ENCODE results near the gene MX2.

The MX2 gene

DNA sequence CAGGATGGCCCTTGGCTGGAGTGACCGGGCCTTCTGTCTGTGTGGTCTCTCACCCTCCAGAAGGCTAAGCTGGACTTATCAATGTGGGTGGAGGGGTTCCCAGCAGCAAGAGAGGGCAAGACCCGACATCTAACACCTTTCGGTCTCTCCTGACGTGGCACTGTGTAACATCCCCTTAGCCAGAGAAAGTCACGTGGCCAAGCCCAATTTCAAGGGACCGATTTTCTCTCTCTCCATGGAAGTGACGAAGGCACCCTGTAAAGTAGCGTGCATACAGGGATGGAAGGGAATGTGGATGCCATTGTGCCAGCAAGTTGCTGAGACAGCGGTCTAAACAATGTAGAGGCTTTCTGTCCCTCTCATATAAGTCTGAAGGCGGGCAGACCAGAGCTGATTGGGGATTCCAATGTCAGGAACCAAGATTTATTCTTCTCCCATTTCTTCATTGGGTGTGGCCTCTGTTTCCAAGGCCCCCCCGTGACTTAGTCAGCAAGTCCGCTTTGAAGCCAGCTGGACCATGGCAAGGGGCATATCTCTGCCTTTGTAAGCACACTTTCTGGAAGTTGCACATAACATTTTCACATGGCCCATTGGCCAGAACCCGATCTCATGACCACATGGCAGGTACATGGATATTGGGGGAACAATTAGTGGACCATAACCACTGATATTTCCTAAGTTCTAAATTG lies 76.7 kb downstream of the MX2 start:
- no peak for DNase-seq (ENCODE audit: low read depth in 2 of 2)

DNA sequence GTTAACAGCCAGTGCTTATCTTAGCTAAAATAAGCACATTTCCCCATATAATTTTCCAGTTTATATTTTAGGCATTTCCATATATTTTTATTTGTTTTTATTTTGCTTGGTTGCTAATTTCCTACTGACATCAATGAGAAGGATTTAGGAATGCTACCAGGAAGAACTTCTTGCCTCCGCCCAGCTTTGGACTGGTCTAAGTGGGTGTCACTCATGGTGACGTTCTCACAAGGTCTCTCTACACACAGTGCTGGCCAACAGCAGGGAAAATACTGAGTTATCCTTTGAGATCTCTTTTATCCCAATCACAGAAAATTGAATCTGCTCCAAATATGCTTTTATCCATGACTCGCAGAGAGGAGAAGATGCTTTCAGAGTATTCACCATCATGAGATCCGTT lies 77.4 kb downstream of the MX2 start:
- no peak for DNase-seq (ENCODE audit: low read depth in 2 of 2)

DNA sequence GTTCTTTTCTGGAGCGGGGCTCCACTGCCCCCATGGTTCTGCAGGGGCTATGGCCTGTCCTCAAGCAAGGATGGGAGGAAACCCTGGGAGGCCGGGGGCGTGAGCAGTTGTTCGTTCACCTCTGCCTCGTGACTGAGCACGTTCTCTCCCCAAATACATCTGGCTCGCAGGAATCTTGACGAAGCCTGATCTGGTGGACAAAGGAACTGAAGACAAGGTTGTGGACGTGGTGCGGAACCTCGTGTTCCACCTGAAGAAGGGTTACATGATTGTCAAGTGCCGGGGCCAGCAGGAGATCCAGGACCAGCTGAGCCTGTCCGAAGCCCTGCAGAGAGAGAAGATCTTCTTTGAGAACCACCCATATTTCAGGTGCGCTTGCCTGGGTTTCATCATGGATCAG lies 79.7 kb downstream of the MX2 start:
- no peak for DNase-seq (ENCODE audit: low read depth in 2 of 2)

DNA sequence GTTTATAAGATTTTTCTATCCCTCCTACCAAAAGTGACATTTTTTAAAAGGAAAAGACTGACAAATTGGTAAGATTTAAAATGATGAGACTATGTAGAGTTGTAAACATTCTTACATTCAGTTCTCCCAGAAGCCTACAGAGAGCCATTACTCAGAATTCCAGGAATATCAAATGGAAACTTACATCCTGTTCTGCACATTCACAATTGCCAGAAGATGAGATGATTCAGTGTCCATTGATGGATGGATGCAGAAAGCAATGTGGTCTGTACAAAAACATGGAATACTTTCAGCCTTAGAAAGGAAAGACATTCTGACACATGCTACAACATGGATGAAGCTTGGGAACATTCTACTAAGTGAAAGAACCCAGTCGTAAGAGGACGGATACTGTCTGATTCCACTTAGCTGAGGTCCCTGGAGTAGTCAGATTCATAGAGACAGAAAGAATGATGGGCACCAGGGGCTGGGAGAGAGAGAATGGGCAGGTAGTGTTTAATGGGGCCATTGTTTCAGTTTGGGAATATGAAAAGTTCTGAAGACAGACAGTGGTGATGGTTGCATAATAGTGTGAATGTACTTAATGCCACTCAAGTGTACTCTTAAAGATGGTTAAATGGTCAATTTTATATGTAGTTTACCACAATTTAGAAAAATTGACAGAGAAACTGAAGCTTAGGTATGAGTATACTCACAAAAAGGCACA lies 80.8 kb downstream of the MX2 start:
- DNase-seq (ENCODE audit: low read depth in 2 of 2) = no peak

DNA sequence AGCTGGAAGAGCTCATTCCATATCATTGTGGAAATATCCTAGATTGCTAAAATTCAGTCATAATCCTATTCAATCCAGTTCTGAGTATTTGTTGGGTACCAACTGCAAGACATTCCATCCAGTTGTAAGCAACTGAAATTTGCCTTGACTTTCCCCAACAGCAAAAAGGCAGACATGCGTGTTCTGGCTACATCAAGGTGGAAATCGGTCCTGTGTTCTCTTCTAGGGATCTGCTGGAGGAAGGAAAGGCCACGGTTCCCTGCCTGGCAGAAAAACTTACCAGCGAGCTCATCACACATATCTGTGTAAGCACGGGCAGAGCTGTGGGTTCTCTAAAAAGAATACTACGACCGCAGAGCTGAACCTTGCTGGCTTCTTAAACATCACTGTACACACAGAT lies 81.7 kb downstream of the MX2 start:
- no peak for DNase-seq (ENCODE audit: low read depth in 2 of 2)

DNA sequence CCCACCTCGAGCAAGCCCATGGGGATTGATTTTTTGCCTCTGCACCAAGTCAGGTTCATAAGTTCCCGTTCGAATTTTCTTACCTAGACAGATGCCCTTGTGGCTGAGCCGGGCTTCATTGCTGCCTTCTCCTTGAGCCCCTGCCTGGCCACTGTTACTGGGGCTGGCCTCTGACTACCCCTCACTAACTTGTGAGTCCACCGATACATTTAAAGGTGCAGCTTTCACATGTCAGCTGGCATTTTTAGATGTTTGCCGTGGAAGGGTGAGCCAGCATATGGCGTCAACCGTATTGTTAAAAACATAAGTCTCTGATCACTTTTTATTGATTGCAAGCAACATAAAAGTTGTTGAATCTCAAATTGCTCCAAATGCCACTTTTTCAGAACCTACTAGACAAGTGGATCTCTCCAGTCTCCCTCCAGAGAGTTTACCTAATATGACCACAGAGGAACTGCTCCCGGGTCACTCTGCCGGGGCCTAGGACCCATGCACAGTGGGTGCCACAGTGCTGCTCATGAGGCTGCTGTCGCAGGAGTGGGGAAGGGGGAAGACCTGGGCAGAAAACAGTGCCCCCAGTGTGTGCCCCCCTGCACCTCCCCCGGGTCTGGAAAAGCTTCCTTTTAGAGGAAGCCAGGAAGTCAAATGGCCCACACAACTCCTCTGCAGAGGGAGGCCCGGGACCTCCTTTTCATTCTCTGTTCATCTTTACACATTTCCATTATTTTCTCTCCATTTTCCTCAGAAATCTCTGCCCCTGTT lies 83.1 kb downstream of the MX2 start:
- DNase-seq (ENCODE audit: low read depth in 2 of 2) = no peak

DNA sequence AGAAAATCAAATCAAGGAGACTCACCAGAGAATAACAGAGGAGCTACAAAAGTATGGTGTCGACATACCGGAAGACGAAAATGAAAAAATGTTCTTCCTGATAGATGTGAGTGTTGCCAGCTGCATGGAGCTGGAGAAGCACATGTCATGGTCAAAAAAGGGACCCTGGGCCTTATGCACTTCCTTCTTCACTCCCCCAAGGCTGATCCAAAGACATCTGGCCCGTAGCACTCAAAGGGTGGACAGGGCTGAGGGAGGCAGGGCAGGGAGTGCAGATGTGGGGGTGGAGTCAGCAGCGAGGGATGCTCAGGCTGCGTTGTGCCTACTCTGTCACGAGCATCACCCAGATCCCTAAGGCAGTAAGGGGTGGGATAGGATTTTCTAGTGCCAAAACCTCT lies 83.6 kb downstream of the MX2 start:
- no peak for DNase-seq (ENCODE audit: low read depth in 2 of 2)

DNA sequence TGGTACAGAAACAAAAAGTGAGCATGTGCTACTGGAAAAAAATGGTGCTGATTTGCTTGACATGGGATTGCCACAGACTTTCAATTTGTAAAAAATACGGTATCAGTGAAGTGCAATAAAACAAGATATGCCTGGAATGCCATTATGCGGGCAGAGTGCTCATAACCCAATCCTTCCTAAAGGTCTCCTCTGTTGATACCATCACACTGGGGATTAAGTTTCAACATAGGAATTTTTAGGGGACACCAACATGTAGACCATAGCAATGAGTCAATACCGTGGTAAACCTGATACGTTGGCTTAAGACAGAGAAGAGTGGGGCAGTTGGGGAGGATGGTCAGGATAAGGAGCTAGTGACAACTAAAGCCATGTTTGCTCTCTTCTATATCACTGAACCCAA lies 84.8 kb downstream of the MX2 start:
- no peak for DNase-seq (ENCODE audit: low read depth in 2 of 2)

DNA sequence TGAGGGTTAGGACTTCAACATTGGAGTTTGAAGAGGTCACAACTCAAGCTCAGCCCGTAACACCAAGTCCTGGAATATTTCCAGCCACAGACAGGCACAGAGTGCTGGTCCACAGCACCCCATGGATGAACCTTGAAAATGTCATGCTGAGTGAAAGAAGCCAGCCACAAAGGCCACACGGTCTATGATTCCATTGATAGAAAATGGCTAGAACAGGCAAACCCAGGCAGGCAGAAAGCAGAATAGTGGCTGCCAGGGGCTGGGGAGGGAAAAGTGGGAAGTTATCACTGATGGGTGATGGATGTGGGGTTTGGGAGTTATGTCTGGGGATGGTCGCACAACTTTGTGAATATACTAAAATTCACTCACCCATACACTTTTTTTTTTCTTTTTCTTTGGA lies 85.5 kb downstream of the MX2 start:
- no peak for DNase-seq (ENCODE audit: low read depth in 2 of 2)

DNA sequence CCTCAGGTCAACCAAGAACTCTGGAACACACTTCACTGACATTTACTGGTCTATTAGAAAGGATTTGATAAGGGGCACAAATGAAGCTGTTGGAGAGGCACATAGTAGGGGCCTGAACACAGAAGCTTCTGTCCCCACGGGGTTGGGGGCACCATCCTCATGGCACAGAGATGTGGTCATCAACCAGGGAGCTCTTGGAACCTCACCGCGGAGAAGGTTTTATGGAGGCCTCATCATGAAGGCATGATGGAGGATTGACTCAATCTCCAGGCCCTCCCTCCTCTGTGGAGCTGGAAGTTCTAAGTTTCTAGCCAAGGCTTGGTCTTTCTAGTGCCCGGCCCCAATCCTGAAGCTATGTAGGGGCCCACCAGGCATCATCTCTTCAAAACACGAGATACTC lies 87.8 kb downstream of the MX2 start:
- no peak for DNase-seq (ENCODE audit: low read depth in 2 of 2)

DNA sequence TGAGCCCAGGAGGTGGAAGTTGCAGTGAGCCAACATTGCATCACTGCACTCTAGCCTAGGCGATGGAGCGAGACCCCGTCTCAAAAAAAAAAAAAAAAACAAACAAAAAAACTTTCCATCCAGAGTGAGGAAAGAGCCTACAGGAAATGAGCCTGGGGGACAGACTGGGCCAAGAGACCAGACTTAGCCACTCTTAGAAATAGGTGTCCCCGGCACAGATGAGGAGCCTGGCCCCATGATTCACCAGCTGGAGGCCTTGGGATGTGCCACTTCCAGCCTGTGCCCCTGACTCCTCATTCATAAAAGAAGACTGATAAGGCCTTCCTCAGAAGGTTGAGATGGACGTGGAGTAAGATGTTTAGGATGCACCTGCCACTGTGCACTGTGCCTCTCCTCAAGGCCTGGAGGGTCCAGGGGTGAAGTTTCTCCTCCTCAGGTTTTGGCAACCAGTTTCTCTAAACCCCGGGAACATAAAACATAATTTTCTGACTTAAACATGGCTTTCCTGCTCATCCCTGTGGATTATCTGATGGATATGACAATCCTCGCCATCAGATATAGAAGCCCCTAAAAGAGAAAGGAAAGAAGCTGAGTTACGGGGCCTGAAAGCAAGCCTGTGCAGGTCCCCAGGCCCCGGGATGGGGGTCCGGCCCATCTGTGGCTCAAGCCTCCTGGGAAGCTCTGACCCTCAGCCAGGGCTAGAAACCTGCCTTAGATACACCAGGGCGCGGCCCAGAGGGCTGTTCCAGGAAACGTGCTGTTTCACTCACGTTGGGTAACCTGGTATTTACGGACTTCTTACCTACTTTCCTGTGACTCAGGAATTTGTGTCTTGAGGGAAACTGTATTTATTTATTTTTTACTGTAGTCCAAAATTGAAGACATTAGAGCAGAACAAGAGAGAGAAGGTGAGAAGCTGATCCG lies 90.2 kb downstream of the MX2 start:
- no peak for DNase-seq (ENCODE audit: low read depth in 2 of 2)

DNA sequence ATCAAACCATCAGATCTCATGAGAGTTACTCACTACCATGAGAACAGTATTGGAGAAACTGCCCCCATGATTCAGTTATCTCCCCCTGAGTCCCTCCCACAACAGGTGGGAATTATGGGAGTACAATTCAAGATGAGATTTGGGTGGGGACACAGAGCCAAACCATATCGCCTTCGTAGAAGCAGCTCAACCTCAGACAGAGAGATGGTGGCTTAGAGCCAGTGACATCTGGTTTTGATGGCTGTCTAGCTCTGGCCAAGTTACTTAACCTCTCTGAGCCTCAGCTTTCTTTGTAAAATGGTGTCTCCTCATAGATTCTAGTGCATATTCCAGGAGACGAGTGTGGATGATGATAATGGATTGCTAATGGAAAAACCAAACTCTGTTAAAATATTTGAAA lies 91.4 kb downstream of the MX2 start:
- no peak for DNase-seq (ENCODE audit: low read depth in 2 of 2)

DNA sequence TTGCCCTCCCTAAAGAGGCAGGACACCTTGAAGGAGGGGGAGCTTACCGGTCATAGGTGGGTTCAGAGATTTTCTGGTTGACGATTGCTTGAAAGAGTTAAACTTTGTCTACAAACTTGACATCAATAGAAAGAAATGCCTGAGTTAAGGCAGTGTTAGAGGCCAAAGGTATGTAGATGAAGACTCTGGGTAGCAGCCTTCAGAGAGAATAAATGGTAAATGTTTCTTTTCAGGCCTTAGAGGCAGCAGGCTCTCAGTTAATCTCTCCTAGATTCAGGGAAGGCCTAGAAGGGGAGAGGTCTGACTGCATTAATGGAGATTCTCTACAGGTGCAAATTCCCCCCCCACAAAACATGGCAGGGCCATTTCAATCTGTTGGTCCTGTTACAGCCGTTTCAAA lies 91.9 kb downstream of the MX2 start:
- DNase-seq (ENCODE audit: low read depth in 2 of 2) = no peak

DNA sequence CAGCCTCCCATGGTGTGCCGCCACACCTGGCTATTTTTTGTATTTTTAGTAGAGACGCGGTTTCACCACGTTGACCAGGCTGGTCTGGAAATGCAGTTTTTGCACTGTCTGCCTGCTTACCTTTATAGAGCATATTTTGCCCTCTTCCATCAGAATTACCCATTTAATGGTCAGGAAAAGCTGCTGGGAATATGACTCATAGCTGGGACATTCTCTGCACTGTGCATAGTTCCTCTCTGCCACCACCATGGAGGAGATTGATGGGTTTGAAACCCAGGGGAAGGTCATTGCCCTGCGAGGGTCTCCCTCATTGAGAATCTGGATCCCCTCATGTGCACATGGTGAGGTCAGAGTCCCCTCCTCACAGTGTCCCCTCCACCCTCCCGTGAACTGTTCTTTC lies 96.3 kb downstream of the MX2 start:
- no peak for DNase-seq (ENCODE audit: low read depth in 2 of 2)

DNA sequence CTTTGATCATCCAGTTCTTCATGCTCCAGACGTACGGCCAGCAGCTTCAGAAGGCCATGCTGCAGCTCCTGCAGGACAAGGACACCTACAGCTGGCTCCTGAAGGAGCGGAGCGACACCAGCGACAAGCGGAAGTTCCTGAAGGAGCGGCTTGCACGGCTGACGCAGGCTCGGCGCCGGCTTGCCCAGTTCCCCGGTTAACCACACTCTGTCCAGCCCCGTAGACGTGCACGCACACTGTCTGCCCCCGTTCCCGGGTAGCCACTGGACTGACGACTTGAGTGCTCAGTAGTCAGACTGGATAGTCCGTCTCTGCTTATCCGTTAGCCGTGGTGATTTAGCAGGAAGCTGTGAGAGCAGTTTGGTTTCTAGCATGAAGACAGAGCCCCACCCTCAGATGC lies 96.7 kb downstream of the MX2 start:
- no peak for DNase-seq (ENCODE audit: low read depth in 2 of 2)
